DOHH2 (cell line): ENCODE data around the gene CAMKV.

Experiments used
- H3F3A ChIP-seq: fragments of 200-600 bp; sonication (generic), shearing (Covaris generic); 2 replicates; pipeline ENCODE4 v1.6.0; 2016; ENCODE audit warnings: antibody characterized with exemption, mild to moderate bottlenecking; ENCODE audit not compliant: control insufficient read depth, insufficient read depth
- H3K27ac ChIP-seq: fragments of 200-600 bp; sonication (generic); 2 replicates; pipeline ENCODE4 v1.5.1; 2014; ENCODE audit warnings: low read depth, mild to moderate bottlenecking, low read length, moderate library complexity
- H3K27me3 ChIP-seq: fragments of 200-600 bp; sonication (generic); 2 replicates; pipeline ENCODE4 v1.6.1; 2014; ENCODE audit warnings: mild to moderate bottlenecking, low read length, mixed read lengths; ENCODE audit not compliant: control insufficient read depth
- H3K36me3 ChIP-seq: fragments of 200-600 bp; sonication (generic); 2 replicates; pipeline ENCODE4 v1.6.1; 2014; ENCODE audit warnings: mild to moderate bottlenecking, low read length, moderate library complexity, mixed read lengths; ENCODE audit not compliant: control insufficient read depth
- H3K4me1 ChIP-seq: fragments of 200-600 bp; sonication (generic); 2 replicates; pipeline ENCODE4 v1.6.1; 2014; ENCODE audit warnings: mild to moderate bottlenecking, low read length, mixed read lengths; ENCODE audit not compliant: control insufficient read depth
- H3K4me2 ChIP-seq: fragments of 200-600 bp; sonication (generic); 2 replicates; pipeline ENCODE4 v1.6.0; 2014; ENCODE audit warnings: mild to moderate bottlenecking, low read length, moderate library complexity
- H3K4me3 ChIP-seq: fragments of 200-600 bp; sonication (generic); 2 replicates; pipeline ENCODE4 v1.5.1; 2014; ENCODE audit warnings: mild to moderate bottlenecking, low read length, mixed read lengths
- H3K79me2 ChIP-seq: fragments of 200-600 bp; sonication (generic); 2 replicates; pipeline ENCODE4 v1.6.1; 2014; ENCODE audit warnings: mild to moderate bottlenecking, low read length, mixed read lengths; ENCODE audit not compliant: control insufficient read depth
- H3K9me2 ChIP-seq: fragments of 200-600 bp; sonication (generic); replicated peaks from 2 replicates; pipeline ENCODE4 v1.6.1; 2014; ENCODE audit warnings: mild to moderate bottlenecking, low read length, mixed read lengths; ENCODE audit not compliant: control insufficient read depth
- H3K9me3 ChIP-seq: fragments of 200-600 bp; sonication (generic); 2 replicates; pipeline ENCODE4 v1.6.1; 2014; ENCODE audit warnings: antibody characterized with exemption, low read length, mixed read lengths; ENCODE audit not compliant: control insufficient read depth, insufficient read depth
- H4K20me1 ChIP-seq: fragments of 200-600 bp; sonication (generic); 2 replicates; pipeline ENCODE4 v1.6.0; 2014; ENCODE audit warnings: low read depth, mild to moderate bottlenecking, antibody characterized with exemption, low read length, moderate library complexity; ENCODE audit not compliant: control insufficient read depth, insufficient read depth
- CTCF ChIP-seq: fragments of 200-600 bp; sonication (generic); IDR thresholded peaks from one replicate; pipeline ENCODE4 v1.5.1; 2014; ENCODE audit warnings: antibody characterized with exemption, mild to moderate bottlenecking, low read depth, low read length; ENCODE audit not compliant: poor library complexity, severe bottlenecking
- EZH2phosphoT487 ChIP-seq: fragments of 200-600 bp; sonication (generic); IDR thresholded peaks from 2 replicates; pipeline ENCODE4 v1.6.1; 2017; ENCODE audit warnings: borderline replicate concordance, mild to moderate bottlenecking, antibody characterized with exemption, low read length, moderate library complexity, mixed read lengths

Gene CAMKV

DNA sequence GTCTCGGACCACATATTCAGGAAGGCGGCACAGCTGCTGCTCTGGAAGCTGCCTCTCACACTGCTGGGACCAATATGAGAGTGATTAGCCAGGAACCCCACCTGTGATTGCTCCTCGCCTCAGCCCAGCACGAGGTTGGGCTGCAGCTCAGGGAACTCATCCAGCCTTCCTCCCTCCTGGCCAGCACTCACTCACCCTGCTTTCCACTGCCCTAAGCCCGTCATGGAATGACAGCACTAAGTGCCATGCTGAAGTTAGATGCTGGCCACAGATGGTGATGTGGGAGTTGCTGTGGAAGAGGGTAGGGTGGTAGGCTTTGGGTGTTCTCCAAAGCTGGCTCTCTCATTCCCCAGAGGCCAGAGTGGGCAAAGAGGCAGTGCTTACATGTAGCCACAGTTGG is 26.6 kb upstream of the CAMKV start:
- Histone ChIP-seq H3K4me2 (no peak overlapping the region), H3K4me3 (no peak overlapping the region), H3K4me1 (peaks cover 15% of the 10 kb centered on the region), H3K79me2 (no peaks in the 10 kb centered on the region), H3K27ac (no peak overlapping the region), H3K27me3 (no peaks in the 10 kb centered on the region), H3K36me3 (no peaks in the 10 kb centered on the region), H3K9me2 (no peaks in the 10 kb centered on the region), H4K20me1 (no peaks in the 10 kb centered on the region), H3F3A (no peaks in the 10 kb centered on the region; the same call in 1 of the 2 replicates), H3K9me3 (no peaks in the 10 kb centered on the region)
- no peak for TF ChIP-seq CTCF
- TF ChIP-seq EZH2phosphoT487: no peak

DNA sequence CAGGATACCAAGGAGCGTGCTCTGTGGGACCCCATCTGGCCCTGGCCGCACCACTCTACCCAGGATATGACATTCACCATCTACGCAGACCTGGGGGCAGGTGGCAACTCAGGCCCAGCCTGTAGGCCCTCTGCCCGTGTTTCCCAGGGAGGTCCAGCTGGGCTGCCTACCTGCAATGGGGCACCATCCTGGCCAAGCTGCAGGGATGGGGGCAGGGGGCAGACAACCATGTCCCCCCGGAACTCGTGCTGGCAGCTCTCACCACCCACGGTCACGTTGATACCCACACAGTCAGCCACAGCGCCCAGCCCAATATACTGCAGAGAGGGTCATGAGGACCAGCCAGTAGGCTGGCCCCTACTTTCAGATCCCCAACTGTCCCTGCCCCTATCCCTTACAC is 26.1 kb upstream of the CAMKV start:
- H3K27ac ChIP-seq: no peak overlapping the region
- no peaks in the 10 kb centered on the region for H4K20me1 ChIP-seq
- no peaks in the 10 kb centered on the region for H3K79me2 ChIP-seq
- no peaks in the 10 kb centered on the region for H3K9me2 ChIP-seq
- H3K27me3 ChIP-seq: no peaks in the 10 kb centered on the region
- H3K4me1 ChIP-seq: peaks cover 10% of the 10 kb centered on the region
- H3K4me3 ChIP-seq: no peak overlapping the region
- H3K9me3 ChIP-seq: no peaks in the 10 kb centered on the region
- no peaks in the 10 kb centered on the region; the same call in 1 of the 2 replicates for H3F3A ChIP-seq
- TF ChIP-seq EZH2phosphoT487 (no peak), CTCF (no peak)
- no peak overlapping the region for H3K4me2 ChIP-seq
- no peaks in the 10 kb centered on the region for H3K36me3 ChIP-seq

DNA sequence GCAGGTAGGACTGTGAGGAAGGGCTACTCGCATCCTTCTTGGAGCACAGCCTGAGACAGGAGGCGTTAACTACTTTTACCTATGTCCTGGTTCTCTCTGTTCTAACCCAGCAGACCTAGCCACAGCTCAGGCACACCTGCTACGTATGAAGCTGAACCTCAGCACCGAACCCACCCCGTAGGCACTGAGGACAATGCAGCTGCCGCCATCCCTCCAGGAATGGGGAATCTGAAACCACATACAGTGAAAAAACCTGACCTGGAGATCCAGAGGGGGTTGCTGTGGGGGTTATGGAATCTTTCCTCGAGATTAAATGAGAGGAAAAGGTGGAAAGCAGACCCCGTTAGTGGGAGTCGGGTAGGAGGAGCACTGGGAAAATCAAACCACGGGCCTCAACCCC is 19.6 kb upstream of the CAMKV start:
- H3K9me3 ChIP-seq: no peaks in the 10 kb centered on the region
- H3K27ac ChIP-seq: no peak overlapping the region
- H3K4me2 ChIP-seq: no peak overlapping the region
- no peaks in the 10 kb centered on the region for H3K79me2 ChIP-seq
- no peaks in the 10 kb centered on the region for H3F3A ChIP-seq
- TF ChIP-seq EZH2phosphoT487 (no peak), CTCF (no peak)
- no peaks in the 10 kb centered on the region for H3K27me3 ChIP-seq
- no peaks in the 10 kb centered on the region for H3K36me3 ChIP-seq
- no peak overlapping the region for H3K4me3 ChIP-seq
- H3K4me1 ChIP-seq: no peaks in the 10 kb centered on the region
- H4K20me1 ChIP-seq: no peaks in the 10 kb centered on the region
- no peaks in the 10 kb centered on the region for H3K9me2 ChIP-seq

- H3K9me2 ChIP-seq: no peaks in the 10 kb centered on the region
- no peaks in the 10 kb centered on the region for H3K79me2 ChIP-seq
- H3K4me2 ChIP-seq: no peak overlapping the region
- no peaks in the 10 kb centered on the region for H3K27me3 ChIP-seq
- no peak for TF ChIP-seq CTCF
- TF ChIP-seq EZH2phosphoT487: no peak
- H3K4me3 ChIP-seq: no peak overlapping the region
- no peaks in the 10 kb centered on the region for H3K36me3 ChIP-seq
- H3K4me1 ChIP-seq: peaks cover 9% of the 10 kb centered on the region
- H3F3A ChIP-seq: no peaks in the 10 kb centered on the region
- no peaks in the 10 kb centered on the region for H3K9me3 ChIP-seq
- H3K27ac ChIP-seq: no peak overlapping the region
- no peaks in the 10 kb centered on the region for H4K20me1 ChIP-seq
Observed at GRCh38 chr3:49886922-49887265, 17.2 kb upstream of the CAMKV start.
